CD14-positive monocyte (primary cell): ENCODE results near the gene MACROD2. TPM values are rescaled to one million over a fixed set of nuclear protein-coding genes. Genes with fewer than 3 reads are reported as not detected.

ENCODE experiments used
- DNase-seq, 3 donors: peaks; one replicate each; pipeline ENCODE4 v3.0.0-alpha.2; 2011 to 2022
- H2AFZ ChIP-seq: 2 replicates; pipeline ENCODE4 v1.6.0; 2012; ENCODE audit warnings: mild to moderate bottlenecking, low read depth, low read length, inconsistent platforms; ENCODE audit not compliant: insufficient read depth, poor library complexity, severe bottlenecking
- H3K27ac ChIP-seq, 2 donors: 1 replicate in 1 of 2; 2 replicates in 1 of 2; pipeline ENCODE4 v1.5.1; 2012 to 2013; ENCODE audit warnings: low read length in 2 of 2, control low read depth in 1 of 2, inconsistent platforms in 1 of 2, low read depth in 1 of 2, mild to moderate bottlenecking in 1 of 2
- H3K27me3 ChIP-seq, 2 donors: one replicate each; pipeline versions ENCODE4 v1.6.0 to v1.6.1; 2011 to 2013; ENCODE audit warnings: low read length in 2 of 2; ENCODE audit not compliant: control insufficient read depth in 2 of 2, insufficient read depth in 2 of 2
- H3K36me3 ChIP-seq, 2 donors: replicated peaks in 1 of 2; 1 replicate in 1 of 2; 2 replicates in 1 of 2; pipeline versions ENCODE4 v1.5.1 to v1.6.1; 2012 to 2013; ENCODE audit warnings: low read length in 2 of 2, control low read depth in 1 of 2, inconsistent platforms in 1 of 2, mild to moderate bottlenecking in 1 of 2; ENCODE audit not compliant: insufficient read depth in 2 of 2, control insufficient read depth in 1 of 2
- H3K4me1 ChIP-seq, 2 donors: 1 replicate in 1 of 2; 2 replicates in 1 of 2; pipeline versions ENCODE4 v1.5.1 to v1.6.1; 2012 to 2013; ENCODE audit warnings: low read length in 2 of 2, control low read depth in 1 of 2, inconsistent platforms in 1 of 2, mild to moderate bottlenecking in 1 of 2, moderate library complexity in 1 of 2; ENCODE audit not compliant: insufficient read depth in 2 of 2, control insufficient read depth in 1 of 2
- H3K4me2 ChIP-seq: replicated peaks from 2 replicates; pipeline ENCODE3; 2012; ENCODE audit warnings: low read length, moderate library complexity, mild to moderate bottlenecking; ENCODE audit not compliant: poor library complexity, severe bottlenecking; ENCODE audit errors: extremely low read depth
- H3K4me3 ChIP-seq, 3 experiments: fragments of 200-600 bp in 1 of 3; sonication (generic) in 1 of 3; replicated peaks in 1 of 3; 1 replicate in 2 of 3; 2 replicates in 1 of 3; pipeline ENCODE4 v1.5.1; 2011 to 2013; ENCODE audit warnings: low read length in 3 of 3, mild to moderate bottlenecking in 3 of 3, control low read depth in 2 of 3, low read depth in 2 of 3, inconsistent platforms in 1 of 3, moderate library complexity in 1 of 3
- H3K79me2 ChIP-seq: 2 replicates; pipeline ENCODE4 v1.6.0; 2012; ENCODE audit warnings: mild to moderate bottlenecking, control low read depth, inconsistent platforms, low read length, moderate library complexity; ENCODE audit not compliant: insufficient read depth
- H3K9ac ChIP-seq: 2 replicates; pipeline ENCODE4 v1.6.0; 2017; ENCODE audit warnings: low read length, mild to moderate bottlenecking; ENCODE audit not compliant: insufficient read depth, poor library complexity, severe bottlenecking
- H3K9me3 ChIP-seq, 2 donors: replicated peaks in 1 of 2; 1 replicate in 1 of 2; 2 replicates in 1 of 2; pipeline versions ENCODE4 v1.5.1 to v1.6.1; 2012 to 2013; ENCODE audit warnings: low read length in 2 of 2, control low read depth in 1 of 2; ENCODE audit not compliant: control insufficient read depth in 1 of 2, insufficient read depth in 1 of 2
- H4K20me1 ChIP-seq: 2 replicates; pipeline ENCODE4 v1.6.0; 2012; ENCODE audit warnings: mild to moderate bottlenecking, low read length, control low read depth, moderate library complexity; ENCODE audit not compliant: insufficient read depth
- H3K27ac Mint-ChIP-seq, 7 donors: one replicate each; pipeline ENCODE4 v1.8.0; 2020; ENCODE audit warnings: mild to moderate bottlenecking in 7 of 7, mixed read lengths in 7 of 7, moderate library complexity in 6 of 7, inconsistent platforms in 2 of 7
- H3K27me3 Mint-ChIP-seq, 3 donors: one replicate each; pipeline ENCODE4 v1.8.0; 2021 to 2022; ENCODE audit warnings: low read depth in 3 of 3, mild to moderate bottlenecking in 3 of 3, mixed read lengths in 3 of 3, moderate library complexity in 3 of 3, inconsistent platforms in 1 of 3
- H3K36me3 Mint-ChIP-seq, 2 donors: one replicate each; pipeline ENCODE4 v1.8.0; 2020; ENCODE audit warnings: mixed read lengths in 2 of 2, inconsistent platforms in 1 of 2, mild to moderate bottlenecking in 1 of 2
- H3K4me1 Mint-ChIP-seq: one replicate; pipeline ENCODE4 v1.8.0; 2020; ENCODE audit warnings: mild to moderate bottlenecking, mixed read lengths
- H3K4me3 Mint-ChIP-seq, 2 donors: one replicate each; pipeline ENCODE4 v1.8.0; 2020; ENCODE audit warnings: mild to moderate bottlenecking in 2 of 2, mixed read lengths in 2 of 2, moderate library complexity in 1 of 2
- H3K9me3 Mint-ChIP-seq, 7 donors: one replicate each; pipeline ENCODE4 v1.8.0; 2020 to 2022; ENCODE audit warnings: mixed read lengths in 7 of 7, mild to moderate bottlenecking in 6 of 7, moderate library complexity in 6 of 7, inconsistent platforms in 2 of 7
- WGBS: methylation state at CpG from one replicate; pipeline ENCODE4 v1.1.5; 2013; ENCODE audit warnings: missing lambda C conversion rate; ENCODE audit not compliant: insufficient coverage; 5-methylcytosine and 5-hydroxymethylcytosine counted together
- intact Hi-C, 2 donors: fragments of 100-400 bp; cut with micrococcal nuclease; formaldehyde crosslinking; loops; one replicate each; pipeline versions ENCODE4 v1.15.0 to v1.15.1; 2023
- polyA plus RNA-seq, 3 donors: library from polyadenylated mRNA; depleted of rRNA in 1 of 3; unstranded in 2 of 3; stranded (reverse) in 1 of 3; fragments of 300-500 nt in 2 of 3; fragments of >200 nt in 1 of 3; fragmentation: Illumina TruSeq in 2 of 3; gene quantifications; 1 replicate in 2 of 3; 2 replicates in 1 of 3; pipeline ENCODE4 v1.2.3, GENCODE V29; 2012 to 2021
- small RNA-seq: library from RNA; depleted of rRNA; stranded (forward); fragments of <200 nt; gene quantifications from one replicate; pipeline ENCODE3, GENCODE V24; 2012; ENCODE audit warnings: low read depth; ENCODE audit not compliant: insufficient read length
- TF ChIP-seq, protein P1 (sequence below): fragments of 200-600 bp; IDR thresholded peaks from one replicate; pipeline ENCODE4 v1.8.0; 2022; ENCODE audit warnings: antibody characterized with exemption, mild to moderate bottlenecking

The MACROD2 gene
- polyA plus RNA-seq, 3 donors, result 0.23 TPM; not detected in 2

- H3K27me3 Mint-ChIP-seq, result peaks cover 0 to 1% (median 0%) of the 10 kb centered on the region in 3 donors
- no peak for DNase-seq
- no peaks in the 10 kb centered on the region for H3K36me3 Mint-ChIP-seq
- Histone ChIP-seq H3K27me3 (no peaks in the 10 kb centered on the region), H3K4me3 (no peak overlapping the region), H2AFZ (no peak overlapping the region), H3K79me2 (no peaks in the 10 kb centered on the region), H3K27ac (no peak overlapping the region), H3K9me3 (no peaks in the 10 kb centered on the region), H3K36me3 (no peaks in the 10 kb centered on the region), H3K4me1 (no peaks in the 10 kb centered on the region), H3K4me2 (no peak overlapping the region), H4K20me1 (no peaks in the 10 kb centered on the region), H3K9ac (no peak overlapping the region)
- WGBS, result no CpG with 5 or more reads among the region's 3 CpGs
- intact Hi-C loops, result no loop called here
- no peak overlapping the region for H3K4me3 Mint-ChIP-seq
- no peaks in the 10 kb centered on the region for H3K4me1 Mint-ChIP-seq
- no peak overlapping the region for H3K27ac Mint-ChIP-seq
- TF ChIP-seq, protein P1, sequence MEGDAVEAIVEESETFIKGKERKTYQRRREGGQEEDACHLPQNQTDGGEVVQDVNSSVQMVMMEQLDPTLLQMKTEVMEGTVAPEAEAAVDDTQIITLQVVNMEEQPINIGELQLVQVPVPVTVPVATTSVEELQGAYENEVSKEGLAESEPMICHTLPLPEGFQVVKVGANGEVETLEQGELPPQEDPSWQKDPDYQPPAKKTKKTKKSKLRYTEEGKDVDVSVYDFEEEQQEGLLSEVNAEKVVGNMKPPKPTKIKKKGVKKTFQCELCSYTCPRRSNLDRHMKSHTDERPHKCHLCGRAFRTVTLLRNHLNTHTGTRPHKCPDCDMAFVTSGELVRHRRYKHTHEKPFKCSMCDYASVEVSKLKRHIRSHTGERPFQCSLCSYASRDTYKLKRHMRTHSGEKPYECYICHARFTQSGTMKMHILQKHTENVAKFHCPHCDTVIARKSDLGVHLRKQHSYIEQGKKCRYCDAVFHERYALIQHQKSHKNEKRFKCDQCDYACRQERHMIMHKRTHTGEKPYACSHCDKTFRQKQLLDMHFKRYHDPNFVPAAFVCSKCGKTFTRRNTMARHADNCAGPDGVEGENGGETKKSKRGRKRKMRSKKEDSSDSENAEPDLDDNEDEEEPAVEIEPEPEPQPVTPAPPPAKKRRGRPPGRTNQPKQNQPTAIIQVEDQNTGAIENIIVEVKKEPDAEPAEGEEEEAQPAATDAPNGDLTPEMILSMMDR, result no peak
- peaks cover 0 to 3% (median 0%) of the 10 kb centered on the region in 7 donors for H3K9me3 Mint-ChIP-seq
Measured at GRCh38 chr20:16100111-16100510, 2104.8 kb downstream of the MACROD2 start.

DNA sequence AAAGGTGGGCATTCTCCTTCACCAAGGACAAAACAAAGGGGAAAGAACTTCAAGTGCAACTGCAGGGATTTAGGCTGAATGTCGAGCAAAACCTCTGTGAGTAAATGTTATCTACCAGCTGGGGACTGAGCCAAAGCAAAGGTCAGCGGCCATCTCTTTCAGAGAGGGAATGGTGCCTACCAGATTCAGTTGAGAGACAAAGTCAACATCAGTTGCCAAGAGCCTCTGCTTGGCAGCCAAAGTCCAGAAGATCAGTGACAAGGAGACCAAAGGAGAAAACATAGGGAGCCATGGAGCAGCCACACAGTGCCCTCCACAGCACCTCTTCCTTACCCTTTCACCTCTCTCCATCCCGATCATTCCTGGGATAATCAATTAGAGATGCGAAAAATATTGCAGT lies 2105.5 kb downstream of the MACROD2 start:
- H3K36me3 Mint-ChIP-seq, result no peaks in the 10 kb centered on the region
- no peaks in the 10 kb centered on the region for H3K4me1 Mint-ChIP-seq

More for the DNA sequence above, 2105.5 kb downstream of the MACROD2 start:
- no peak for DNase-seq
- H2AFZ ChIP-seq, result no peak overlapping the region
- WGBS, result 100% methylated on average over 1 of the region's 4 CpGs
- no peaks in the 10 kb centered on the region for H4K20me1 ChIP-seq
- no peaks in the 10 kb centered on the region for H3K79me2 ChIP-seq
- intact Hi-C loops, result no loop called here
- H3K27ac ChIP-seq, result no peak overlapping the region
- H3K27me3 Mint-ChIP-seq, result peaks cover 0 to 1% (median 0%) of the 10 kb centered on the region in 3 donors
- peaks cover 0 to 3% (median 0%) of the 10 kb centered on the region in 7 donors for H3K9me3 Mint-ChIP-seq
- no peak overlapping the region for H3K4me2 ChIP-seq
- no peaks in the 10 kb centered on the region for H3K9me3 ChIP-seq
- H3K4me1 ChIP-seq, result no peaks in the 10 kb centered on the region
- no peak overlapping the region for H3K9ac ChIP-seq
- TF ChIP-seq, protein P1, result no peak
- H3K36me3 ChIP-seq, result no peaks in the 10 kb centered on the region
- no peak overlapping the region for H3K27ac Mint-ChIP-seq
- no peaks in the 10 kb centered on the region for H3K27me3 ChIP-seq
- no peak overlapping the region for H3K4me3 ChIP-seq
- H3K4me3 Mint-ChIP-seq, result no peak overlapping the region

Small RNA genes within 50 kb of the gene (small RNA-seq; reads per million reads assigned to genes)
- gene RN7SL864P (not detected), gene RNA5SP475 (not detected), gene RNU6-1159P (not detected), gene RNU6-115P (not detected), gene RNU6-228P (not detected), gene RNU6-278P (not detected), gene RPS3P1 (not detected)

Other genes starting within 250 kb of the MACROD2 start
- 1 to 10 TPM in 2 of 3 donors, under 1 TPM in 1; 0.73 to 2.3 (median 1.7) TPM for gene ESF1, start 210.6 kb upstream of the MACROD2 start, polyA plus RNA-seq
- gene NDUFAF5, start 210.5 kb upstream of the MACROD2 start, polyA plus RNA-seq, result 10 to 100 TPM in 1 of 3 donors, 1 to 10 TPM in 2; 5.9 to 15.2 (median 7.8) TPM
- not detected for gene SEL1L2, start 4.9 kb upstream of the MACROD2 start, polyA plus RNA-seq